HG03565 (cell line): ENCODE results near the gene COL18A1.

Experiments used
- ATAC-seq: cut with Tn5 transposase; IDR thresholded peaks from one replicate; pipeline ENCODE4 v1.9.1; 2021; ENCODE audit warnings: mild to moderate bottlenecking, moderate library complexity; ENCODE audit not compliant: unreplicated experiment

Gene COL18A1

DNA sequence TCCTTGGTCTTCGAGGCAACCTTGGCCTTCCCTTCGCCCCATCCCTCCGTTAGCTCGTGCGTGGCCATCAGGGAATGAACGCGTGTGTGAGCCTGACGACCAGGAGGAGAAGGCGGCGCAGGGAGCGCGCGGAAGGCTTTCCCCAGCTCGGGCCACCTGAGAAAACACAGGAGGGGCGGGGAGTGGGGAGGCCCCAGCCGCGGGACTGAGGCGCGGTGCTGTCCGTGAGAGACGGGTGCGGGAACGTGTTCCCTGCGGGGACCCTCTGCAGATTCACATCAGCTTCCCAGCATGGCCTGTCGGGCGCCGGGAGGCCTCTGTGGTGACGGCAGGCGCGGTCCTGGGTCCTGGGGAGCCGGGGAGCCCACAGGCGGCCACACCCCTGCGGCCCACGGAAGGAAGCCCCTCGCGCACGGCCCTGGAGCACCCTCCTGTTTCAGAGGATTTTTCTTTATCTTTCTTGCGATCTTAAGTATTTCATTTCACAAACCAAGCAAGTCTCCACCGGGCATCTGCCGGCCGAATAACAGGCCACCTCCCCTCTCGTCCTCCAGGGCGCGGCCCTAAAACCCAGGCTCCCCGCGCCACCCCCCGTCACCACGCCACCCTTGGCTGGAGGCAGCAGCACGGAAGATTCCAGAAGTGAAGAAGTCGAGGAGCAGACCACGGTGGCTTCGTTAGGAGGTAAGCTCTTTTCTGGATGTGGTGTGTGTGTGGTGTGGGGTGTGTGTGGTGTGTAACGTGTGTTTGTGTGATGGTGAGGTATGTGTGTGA, 71.0 kb downstream of the COL18A1 start:
- ATAC-seq = no peak

DNA sequence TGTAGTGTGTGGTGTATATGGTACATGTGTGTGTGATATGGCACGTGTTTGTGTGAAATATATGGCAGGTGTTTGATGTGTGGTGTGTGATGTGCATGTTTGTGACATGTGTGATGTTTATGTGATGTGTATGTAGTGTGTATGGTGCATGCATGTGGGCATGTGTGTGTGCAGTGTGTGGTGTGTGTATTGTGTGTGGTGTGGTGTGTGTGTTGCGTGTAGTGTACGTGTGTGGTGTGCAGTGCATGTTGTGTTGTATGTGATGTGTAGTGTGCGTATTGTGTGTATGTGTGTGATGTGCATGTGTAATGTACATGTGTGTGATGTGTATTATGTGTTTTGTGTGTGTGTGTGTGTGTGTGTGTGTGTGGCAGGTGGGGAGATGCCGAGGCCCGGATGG, 71.6 kb downstream of the COL18A1 start:
- no peak for ATAC-seq

DNA sequence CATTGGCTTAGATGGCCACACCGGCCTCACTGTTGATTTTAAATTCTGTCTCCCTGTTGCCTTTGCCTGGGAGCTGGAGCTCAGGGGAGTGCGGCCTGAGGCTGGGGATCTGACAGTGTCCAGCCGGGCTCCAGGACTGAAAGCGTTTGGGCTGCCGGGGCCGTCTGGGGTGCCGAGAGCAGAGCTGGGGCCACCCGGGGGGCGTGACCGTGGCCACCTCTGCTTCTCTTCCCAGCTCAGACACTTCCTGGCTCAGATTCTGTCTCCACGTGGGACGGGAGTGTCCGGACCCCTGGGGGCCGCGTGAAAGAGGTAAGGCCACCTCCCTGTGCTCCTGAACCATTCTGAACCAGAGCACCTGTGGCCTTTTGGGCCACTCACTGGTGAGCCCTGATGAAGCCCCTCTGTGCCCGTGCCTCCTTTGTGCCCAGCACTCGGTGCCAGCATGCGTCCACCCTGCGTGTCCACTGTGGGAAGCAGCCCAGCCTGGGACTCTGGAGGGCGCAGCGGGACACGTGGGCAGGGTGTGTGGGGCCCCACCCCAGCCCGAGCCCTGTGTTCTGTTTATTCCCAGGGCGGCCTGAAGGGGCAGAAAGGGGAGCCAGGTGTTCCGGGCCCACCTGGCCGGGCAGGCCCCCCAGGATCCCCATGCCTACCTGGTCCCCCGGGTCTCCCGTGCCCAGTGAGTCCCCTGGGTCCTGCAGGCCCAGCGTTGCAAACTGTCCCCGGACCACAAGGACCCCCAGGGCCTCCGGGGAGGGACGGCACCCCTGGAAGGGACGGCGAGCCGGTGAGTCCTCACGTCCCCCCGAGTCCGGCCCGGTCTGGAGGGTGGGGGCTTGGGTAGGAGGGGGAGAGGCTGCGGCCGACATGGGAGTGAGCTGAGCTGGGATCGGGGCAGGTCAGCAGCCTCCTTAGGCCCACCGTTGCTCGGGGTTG, 72.5 kb downstream of the COL18A1 start:
- ATAC-seq = no peak

DNA sequence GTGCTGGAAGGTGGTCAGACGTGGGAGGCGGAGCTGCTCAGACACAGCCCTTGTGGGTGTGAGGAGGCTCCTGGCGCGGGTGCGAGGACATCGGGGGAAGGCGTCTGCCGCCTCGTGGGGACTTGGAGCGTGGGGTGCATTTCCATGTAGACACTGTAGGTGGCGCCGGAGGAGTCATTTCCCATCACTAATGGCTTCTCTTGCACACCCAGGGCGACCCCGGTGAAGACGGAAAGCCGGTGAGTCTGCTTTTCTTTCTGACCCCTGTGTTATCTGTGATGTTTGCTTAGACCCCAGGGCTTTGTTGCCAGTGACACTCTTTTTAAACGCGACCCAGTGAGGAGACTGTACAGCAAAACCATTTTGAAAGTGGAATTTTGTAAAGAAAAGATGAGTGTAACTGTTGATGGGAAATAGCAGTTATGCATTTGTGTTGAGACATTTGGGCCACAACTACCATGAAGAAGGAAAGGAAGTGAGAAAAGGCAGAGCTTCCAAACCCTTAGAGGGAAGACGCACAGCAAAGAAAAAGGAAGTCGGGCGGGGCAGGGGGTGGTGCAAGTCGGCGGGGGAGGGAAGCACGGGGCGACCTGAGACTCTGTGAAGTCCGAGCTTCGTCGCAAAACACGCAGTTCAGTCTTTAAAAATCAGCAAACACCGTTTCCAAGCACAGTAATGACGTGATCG, 73.3 kb downstream of the COL18A1 start:
- no peak for ATAC-seq

DNA sequence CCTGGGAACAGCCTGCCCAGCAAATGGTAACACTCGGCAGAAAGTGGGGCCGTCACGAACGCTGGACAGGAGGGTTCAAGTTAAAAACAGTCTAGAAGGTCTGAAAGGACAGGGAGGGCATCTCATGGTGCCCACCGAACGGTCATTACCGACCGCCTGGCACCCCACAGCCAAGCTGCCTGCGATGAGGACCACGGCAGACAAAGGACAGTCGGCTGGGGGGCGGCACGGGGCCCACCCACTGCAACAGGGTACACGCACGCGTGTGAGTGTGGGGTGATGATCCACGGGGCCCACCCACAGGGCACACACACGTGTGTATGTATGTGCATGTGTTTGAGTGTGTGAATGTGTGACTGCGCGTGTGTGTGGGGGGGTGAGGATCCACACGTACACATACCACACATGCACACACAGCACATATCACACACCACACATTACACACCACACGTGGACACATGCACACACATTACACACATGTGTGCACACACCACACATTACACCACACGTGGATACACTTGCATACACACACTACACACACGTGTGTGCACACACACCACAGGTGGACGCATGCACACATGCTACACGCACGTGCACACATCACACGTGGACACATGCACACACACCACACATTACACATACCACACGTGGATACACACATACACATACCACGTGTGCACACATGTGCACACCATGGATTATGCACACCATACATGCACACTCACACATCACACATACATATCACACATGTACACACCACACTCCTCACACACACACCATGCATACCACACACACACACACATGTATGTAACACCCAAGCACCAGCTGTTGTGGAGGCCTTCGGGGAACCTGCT, 74.1 kb downstream of the COL18A1 start:
- ATAC-seq = no peak

DNA sequence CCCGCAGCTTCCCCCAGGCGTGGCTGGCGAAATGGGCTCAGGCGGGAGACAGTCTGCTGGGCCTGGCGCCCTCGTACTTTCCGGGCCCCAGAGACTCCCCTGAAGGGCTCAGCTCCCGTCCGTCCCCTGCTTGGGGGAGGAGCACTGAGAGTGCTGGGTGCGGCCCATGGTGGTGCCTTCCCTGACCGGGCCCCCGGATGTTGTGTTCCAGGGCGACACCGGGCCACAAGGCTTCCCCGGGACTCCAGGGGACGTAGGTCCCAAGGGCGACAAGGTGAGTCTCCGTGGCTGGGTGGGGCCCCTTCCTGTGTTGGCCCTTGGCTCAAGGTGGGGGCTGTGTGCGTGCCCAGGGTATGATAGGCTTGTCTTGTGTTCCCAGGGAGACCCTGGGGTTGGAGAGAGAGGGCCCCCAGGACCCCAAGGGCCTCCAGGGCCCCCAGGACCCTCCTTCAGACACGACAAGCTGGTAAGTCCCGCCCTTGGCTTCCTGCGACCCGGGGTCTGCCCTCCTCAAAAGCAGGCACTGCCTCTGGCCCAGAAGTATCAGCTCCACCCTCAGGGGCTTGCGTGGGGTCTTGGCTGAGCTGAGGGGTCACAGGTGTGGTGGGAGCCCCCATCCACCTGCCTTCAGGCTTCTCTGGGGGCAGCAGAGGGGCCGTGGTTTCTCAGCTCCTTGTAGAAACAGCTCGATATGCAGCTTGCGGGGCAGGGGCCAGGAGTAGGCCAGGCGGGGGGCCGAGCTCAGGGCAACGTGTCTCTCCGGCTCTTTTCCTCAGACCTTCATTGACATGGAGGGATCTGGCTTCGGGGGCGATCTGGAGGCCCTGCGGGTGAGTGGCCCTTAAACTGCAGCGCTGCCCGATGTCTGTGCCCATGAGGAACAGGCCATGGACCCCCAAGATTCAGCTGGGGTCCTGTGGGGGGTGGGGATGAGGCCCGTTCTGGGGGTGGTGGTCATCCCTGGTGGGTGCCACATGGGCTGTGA, 75.0 kb downstream of the COL18A1 start:
- ATAC-seq = no peak

DNA sequence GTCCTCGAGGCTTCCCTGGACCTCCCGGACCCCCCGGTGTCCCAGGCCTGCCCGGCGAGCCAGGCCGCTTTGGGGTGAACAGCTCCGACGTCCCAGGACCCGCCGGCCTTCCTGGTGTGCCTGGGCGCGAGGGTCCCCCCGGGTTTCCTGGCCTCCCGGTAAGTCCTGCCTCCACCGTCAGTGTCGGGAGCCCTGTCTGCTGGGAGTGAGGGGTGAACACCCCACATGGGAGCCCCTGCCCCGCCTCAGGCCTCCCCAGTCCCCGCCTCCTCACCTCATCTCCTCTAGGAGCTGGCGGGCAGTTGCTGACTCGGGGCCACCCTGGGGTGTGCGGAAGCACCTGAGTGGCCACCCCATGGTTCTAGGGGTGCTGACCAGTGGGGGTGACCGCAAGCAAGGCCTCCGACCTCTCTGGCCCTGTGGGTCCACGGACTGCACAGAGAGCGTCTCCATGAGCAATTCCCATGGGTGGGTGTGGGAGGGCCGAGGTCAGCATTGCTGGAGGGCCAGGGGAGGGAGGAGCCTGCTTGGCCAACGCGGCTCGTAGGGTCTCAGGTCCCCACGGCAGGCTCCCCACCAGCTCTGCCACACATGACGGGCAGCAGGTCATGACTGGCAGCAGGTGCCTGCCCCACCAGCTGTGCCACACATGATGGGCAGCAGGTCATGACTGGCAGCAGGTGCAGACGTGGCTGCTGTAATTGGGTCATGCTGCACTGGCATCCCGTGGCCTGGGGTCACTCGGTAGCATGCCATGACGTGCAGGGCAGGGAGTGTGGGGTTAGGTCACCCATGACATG, 75.9 kb downstream of the COL18A1 start:
- ATAC-seq = no peak

DNA sequence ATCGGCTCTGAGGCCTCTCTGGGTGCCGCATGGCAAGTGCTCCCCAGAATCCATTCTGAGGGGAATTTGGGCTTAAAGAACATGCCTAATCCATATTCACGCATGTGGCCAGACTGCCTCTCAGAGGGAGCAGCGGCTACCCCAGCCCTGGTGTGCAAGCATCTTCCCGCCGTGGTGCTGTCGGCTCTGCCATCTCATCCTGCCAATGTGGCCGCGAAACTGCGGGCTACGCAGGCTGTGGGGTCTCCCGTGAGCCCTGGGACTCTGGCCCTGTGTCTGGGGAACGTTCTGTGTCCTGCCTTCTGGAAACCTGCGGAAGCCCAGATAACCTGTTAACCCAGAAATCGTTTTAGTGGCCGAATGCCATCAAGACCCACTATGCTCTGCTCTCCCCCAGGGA, 76.6 kb downstream of the COL18A1 start:
- ATAC-seq = no peak

DNA sequence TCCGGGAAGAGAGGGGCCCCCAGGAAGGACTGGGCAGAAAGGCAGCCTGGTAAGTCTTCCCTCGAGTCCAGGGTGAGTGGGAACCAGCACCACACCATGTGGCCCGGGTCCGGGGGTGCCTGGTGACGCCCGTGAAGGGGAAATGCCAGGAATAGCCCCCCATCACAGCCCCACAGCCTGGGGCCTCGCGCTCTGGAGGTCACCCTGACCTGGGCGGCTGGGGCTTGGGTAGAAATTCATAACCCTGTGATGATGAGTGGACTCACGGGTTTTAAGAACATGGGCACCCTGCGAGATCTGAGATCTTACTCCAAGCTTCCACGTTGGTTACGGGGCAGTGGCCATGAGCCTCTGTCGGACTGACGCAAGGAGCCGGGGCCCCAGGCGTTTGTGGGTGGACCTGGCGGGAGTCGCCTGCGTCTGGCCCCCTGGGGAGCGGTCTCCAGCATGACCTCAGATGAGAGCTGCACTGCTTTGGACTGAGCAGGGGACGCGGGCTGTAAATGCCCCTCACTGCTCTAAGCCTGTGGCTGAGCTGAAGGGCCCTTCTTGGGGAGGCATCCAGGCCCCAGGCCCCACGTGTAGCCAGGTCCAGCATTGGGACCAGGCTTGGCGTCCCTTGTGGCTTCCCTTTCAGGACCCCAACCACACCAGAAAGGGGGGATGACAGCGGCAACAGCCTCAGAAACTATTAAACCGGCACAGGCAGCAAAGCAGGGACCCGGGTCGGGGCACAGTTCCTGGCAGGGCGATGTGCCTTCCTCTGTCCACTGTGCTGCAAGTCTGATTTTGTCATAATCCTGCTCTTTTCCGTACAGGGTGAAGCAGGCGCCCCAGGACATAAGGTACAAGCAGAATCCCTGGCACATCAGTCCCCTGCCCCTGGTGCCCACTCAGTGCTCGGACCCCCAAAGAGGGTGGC, 77.3 kb downstream of the COL18A1 start:
- ATAC-seq = no peak

DNA sequence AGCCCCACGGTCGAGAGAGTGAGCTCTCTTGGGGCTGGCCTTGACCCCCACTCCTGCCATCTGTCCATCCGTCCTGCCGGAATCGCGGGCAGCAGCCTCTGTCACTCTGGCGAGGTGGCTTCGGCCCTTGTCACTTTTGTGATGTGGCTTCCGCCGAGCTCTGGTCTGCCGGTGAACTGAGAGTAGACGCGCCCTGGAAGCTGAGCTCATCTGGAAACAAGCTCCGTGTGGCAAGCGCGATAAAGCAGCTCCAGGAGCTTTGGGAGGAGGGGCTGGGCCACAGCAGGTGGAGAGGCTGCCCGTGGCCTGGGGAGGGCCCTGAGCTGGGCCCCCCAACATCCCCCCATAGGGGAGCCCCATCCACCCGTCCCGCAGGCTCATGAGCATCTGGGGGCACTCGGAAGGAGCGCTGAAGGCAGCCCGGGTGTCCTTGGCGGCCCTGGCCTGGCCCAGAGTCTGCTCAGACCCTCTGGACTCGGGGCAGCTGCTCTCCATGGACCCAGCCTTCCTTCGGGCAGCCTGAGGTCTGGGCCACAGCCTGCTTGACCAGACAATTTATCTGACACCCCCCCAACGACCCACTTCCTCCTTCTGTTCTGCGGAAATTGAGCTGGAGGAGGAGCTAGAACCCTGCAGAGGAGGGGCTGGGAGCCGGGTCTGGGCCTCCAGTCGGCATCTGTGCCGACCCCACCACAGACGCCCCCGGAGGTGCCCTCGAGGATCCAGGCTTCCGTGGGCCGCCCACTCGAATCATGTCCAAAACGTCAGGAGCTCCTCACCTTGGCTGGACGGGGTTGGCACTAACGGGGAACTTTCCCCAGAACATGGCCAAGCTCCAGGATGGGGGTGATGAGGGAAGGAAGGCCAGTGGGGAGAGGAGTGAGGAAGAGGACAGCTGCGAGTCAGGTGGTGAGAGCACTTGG, 78.2 kb downstream of the COL18A1 start:
- ATAC-seq = no peak

DNA sequence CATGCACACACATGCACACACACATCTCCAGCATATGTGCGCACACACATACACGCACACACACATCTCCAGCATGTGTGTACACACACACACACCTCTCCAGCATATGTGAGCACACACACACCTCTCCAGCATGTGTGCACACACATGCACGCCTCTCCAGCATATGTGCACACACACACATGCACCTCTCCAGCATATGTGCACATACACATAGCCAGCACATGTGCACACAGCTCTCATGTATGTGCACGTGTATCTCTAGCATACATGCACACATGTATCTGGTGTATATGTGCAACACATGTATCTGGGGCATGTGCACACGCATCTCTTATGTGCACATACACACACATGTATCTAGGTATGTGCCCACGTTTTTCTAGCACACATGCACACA, 79.4 kb downstream of the COL18A1 start:
- ATAC-seq = no peak

DNA sequence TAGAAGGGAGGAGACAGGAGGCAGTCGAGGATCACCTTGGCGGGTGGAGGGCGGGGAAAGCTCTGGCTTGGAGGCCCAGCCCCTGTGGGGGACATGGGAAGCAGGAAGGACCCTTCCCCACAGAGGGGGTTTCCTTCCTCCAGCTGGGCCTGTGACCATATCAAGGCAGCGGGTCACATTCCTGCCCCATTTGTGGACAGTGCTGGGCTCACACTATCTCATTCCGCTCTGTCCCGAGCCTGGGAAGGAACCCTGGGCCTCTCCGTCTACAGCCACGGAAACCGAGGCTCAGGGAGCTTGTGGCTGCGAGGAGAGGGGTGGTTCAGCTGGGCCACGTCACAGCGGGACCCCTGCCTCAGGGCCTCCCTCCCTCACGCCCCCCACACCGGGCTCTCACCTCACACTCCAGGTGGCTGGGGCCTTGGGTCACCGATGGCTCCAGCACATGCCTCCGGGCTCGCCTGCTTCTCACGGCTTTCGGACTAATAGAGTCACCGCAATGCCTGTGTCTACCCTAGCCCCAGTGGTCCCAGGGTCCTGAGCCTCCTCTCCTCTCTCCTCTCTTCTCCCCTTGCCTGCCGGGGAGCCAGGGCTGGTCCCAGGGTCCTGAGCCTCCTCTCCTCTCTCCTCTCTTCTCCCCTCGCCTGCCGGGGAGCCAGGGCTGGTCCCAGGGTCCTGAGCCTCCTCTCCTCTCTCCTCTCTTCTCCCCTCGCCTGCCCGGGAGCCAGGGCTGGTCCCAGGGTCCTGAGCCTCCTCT, 80.9 kb downstream of the COL18A1 start:
- ATAC-seq = no peak

DNA sequence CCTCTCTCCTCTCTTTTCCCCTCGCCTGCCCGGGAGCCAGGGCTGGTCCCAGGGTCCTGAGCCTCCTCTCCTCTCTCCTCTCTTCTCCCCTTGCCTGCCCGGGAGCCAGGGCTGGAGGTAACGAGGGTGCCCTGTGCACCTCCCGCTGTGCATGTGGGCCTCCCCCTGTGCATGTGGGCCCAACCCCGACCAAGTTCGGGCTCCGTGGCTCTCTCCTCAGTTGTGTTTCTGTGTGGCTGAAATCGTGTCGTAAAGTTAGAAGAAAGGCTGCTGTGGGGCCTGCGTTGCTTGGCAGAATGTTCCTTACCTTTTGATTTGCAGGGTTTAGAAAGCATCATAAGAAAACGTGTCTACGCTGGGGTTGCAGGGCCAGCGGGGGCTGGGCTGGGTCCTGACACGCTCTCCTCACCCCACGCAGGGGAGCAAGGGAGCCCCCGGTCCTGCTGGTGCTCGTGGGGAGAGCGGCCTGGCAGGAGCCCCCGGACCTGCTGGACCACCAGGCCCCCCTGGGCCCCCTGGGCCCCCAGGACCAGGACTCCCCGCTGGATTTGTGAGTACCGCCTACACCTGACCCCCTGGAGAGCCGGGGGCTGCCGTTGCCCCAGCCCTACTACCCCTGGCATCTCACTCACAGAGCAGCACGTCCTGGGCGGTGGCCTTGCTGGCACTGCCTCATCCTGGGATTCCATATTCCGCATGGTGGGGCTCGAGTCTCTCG, 81.6 kb downstream of the COL18A1 start:
- no peak for ATAC-seq

DNA sequence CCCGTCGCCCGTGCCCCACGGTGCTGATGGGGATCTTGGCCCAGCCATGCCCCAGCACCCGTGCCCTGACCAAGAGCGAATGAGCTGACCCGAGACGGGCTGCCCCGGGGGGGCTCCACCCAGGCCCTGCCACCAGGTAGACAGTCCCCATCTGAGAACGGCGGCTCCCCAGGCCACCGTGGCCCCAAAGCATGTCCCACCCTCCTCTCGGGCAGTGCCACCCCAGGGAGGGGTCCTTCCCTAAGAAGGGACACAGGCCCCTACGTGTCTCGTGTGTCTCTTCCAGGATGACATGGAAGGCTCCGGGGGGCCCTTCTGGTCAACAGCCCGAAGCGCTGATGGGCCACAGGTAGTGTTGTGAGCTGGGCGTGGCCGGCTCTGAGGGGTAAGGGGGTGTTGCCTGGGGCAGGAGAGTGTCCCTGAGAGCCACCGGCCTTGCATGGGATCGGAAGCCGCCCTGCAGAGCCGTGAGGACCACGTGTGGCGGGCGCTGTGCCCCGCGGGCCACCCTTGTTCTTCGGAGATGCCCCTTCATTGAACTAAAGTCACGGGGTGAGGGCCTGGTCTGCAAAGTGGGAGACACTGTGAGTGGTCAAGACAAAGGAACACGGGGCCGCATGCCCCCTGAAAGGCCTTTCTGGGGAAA, 82.3 kb downstream of the COL18A1 start:
- ATAC-seq = no peak
